GM21381 (cell line): ENCODE results near the gene GAB1.

ENCODE experiments used
- ATAC-seq: cut with Tn5 transposase; IDR thresholded peaks from one replicate; pipeline ENCODE4 v1.9.1; 2021; ENCODE audit warnings: mild to moderate bottlenecking, moderate library complexity; ENCODE audit not compliant: unreplicated experiment

The GAB1 gene

DNA sequence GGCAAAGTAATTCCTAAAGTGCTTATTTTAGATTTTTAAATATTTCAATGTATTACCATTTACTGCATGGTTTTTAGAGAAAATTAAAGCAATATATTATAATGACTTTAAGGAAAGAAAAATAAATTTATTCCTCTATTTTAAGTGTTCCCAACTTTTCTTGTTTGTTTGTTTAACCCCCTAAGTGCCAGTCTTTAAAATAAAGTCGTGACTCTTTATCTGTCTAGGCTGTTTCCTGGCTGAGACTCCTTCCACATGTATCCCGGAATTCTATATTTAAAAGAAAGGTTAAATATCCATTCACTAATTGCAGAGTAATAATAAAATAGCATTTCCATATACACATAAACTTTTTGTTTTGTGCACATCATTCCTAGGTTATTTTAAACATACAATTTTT is 71.2 kb downstream of the GAB1 start:
- no peak for ATAC-seq

DNA sequence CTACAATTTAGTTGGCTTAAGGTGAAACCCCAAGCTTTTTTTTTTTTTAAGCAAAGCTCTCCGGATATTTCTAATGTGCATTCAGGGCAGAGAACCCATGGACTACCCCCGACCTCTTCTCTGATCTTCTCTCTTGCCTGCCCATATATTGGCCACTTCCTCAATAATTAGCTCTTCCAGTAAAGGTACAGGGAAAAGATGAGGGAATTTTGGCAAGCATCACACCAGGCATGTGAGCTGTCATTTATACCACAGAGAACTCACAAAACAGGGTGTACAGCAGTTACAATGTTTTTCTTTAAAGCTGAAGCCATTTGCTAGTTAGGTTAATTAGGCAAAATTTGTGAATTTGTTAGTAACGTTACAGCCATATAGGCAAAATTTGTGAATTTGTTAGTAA is 73.3 kb downstream of the GAB1 start:
- ATAC-seq: no peak

DNA sequence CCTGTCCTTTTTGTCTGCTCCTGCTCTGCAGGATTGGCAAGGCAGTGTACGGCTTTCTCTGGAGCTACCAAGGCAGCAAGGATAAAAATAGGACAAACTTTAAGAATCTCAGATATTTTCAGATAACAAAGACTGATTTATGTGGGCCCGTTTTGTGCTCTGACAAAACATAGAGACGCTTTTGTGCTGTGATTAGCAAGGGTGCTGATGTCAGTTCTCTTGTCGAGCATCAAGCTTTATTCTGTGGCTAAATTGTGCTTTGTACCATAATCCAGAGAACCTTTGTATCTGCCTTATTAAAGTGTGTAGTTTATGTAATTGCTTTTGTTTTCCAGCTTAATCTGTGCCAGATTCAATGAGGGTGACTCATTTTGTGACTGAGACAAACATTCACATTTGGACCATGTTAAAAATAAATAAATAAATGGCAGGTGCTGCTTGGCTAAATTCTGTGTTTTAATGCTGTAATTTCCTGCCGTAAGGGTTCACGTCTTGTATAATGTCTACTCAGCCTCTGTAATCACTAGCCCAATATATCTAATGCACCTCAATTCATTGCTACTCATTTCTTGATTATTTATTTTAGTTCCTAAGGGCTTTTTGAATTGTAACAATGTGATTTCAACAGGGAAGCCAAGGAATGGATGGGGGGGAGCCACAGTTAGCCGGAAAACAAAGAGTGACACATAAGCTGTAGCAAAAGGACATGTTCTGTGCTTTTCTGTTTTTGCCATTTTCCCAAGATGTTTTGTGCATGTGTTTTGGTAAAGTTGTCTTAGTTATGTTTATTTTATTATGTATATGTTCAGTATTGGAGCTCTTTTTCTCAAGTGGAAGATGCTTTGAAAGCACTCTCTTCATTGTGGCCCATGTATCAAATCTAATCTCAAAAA is 75.1 kb downstream of the GAB1 start:
- no peak for ATAC-seq

DNA sequence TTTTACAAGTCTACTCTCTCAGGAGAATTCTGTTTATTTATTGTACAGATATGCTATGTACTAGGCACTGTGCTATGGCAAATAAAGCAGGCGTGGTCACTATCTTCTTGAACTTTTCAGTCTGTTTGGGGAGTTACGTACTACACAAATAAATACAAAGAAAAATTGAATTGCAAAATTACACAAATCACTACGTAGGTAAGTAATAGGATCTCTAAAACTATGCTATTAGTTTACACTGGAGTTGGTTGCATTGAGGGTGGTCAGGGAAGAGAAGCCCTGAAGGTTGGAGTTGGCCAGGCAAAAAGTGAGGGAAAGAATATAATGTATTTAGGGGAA is 75.7 kb downstream of the GAB1 start:
- no peak for ATAC-seq

DNA sequence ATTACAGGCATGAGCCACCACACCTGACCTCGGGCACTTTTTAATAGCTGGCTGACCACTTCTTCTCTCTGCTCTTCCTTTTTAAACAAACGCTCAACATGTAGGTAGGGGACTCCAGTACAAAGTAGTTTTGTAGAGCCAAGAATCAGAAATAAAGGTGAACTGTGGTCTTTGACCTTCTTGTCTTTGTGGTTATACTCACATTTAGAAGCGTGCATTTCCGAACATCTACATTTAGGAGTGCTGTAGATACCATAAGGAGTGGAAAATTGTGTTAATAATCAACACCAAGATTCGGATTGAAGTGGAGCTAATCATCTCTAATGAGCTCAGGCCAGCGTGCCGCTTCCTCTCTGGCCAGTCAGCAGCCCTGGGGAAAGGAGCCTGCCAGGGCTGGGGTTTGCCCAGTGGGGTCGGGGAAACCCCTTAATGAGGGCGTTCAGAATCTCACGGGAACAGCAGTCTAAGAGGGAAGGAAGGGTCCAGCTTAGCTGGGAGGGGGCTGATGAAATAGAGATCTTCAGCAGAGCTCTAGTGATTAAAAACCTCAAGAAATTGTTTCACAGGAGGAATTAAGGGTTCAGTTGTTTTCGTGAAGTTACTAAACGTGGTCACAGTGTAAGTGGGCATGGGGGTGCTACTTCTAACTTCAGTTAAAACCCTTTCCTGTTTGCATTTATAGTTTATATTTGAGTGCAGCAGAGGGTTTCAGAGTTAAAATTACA is 81.2 kb downstream of the GAB1 start:
- ATAC-seq: peak; percentile 85

DNA sequence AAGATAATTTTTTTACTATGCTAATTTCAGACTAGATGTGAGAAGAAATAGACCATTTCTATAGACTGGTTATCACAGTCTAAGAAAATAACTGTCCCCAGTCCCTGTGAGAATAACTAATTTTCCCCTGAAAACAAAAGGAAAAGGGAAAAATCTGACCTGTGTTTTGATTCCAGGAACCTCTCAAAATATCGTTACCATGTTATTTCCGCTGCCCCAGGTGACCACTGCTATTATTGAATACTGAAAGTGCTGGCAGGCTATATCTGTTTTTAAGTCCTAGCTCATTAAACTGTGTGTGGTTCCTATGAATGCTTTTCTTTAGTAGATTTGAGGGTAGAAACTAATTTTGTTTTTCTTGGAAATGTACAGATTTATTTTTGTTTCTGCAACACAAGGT is 83.6 kb downstream of the GAB1 start:
- peak; percentile 36 for ATAC-seq

DNA sequence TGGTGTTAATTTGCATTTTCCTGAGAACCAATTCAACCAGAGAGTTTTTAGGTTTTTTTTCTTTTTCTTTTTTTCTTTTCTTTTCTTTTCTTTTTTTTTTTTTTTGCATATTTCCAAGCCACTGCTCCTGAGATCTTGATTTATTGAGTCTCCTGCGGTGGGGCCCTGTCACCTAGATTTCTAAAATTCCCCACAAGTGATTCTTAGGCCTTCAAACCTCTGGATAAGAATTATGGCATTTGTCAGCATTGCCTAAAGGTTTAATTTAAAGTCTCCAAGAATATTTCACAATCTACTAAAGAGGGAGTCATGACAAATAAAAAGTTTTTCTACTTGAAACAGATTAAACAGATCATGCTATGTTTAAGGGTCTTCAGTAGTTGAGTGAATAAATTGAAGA is 84.9 kb downstream of the GAB1 start:
- no peak for ATAC-seq

DNA sequence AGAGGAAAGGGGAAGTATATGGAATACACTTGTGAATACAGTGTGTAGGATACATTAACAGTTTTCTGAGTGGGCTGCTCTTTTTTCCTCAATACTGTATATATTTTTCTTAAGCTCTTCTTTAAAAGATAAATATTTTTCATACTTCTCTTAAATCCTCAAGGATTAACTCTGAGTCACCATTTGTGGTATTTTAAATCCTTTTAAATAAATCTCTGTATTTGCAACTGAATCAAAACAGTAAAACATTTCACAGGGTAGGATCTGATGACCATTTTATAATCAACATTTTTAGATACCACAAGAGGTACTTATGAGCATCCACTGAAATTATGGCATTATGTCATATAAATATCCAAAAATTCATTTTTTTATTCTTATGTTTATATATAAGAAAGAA is 87.6 kb downstream of the GAB1 start:
- ATAC-seq: no peak

DNA sequence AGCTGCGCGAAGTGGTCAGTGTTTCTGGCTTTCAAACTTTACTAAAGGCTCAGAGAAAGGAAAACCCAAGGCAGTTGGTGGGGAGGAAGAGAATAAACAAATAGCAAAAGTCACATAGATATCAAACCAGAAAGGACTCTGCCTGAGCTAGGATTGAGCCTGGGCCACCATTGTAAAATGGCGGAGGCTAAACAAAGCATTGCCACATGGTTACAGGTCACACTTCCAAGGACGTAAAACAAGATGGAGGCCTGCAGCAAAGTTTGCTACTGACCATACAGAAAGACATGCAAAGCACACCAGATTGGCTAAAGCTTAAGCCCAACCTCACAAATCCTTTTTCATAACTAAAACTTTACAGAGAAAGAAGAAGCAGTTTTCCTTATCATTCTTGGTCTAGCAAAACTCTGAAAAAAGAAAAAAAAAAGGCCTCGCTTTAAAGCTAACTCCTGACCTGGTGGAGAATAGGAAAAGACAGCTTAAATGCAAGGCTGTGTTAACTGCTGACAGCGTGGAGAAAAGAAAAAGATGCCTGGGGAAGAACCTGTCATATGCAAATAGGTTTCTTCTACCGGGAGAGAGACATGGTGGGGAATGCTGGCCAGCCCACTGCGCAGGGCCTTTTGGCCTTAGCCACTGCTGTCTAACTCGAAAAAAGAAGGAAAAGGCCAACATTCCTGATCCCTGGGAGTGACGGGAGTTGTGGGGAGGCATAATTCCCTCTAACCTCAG is 95.0 kb downstream of the GAB1 start:
- ATAC-seq: no peak

DNA sequence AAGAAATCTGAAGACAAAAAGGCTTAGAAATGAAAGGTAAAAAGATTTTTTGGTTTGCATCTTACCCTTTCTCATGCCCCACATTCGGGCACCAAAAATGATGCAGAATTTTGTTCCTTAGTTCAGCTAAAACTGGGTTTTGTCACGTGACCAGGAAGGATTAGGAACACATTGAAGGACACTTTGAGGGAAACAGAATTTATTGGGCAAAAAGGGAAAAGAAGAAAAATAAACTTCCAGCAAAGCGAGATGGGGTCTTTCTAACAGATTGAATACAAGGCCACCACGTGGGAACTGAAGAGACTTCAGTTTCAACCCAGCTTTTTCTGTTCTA is 95.5 kb downstream of the GAB1 start:
- ATAC-seq: no peak

DNA sequence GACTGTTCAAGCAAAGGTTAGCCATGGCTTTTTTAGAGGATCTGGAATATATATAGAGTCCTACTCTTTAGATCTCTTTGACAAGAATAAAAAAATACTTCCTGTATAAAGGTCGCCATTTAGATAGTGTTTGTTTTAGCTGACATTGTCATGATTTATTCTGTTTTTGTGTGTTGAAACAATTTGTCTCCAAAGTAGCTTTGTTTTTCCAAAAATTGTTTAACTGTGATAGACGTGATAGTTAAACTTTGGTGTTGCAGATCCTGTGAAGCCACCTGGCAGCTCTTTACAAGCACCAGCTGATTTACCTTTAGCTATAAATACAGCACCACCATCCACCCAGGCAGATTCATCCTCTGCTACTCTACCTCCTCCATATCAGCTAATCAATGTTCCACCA is 96.6 kb downstream of the GAB1 start:
- ATAC-seq: no peak

DNA sequence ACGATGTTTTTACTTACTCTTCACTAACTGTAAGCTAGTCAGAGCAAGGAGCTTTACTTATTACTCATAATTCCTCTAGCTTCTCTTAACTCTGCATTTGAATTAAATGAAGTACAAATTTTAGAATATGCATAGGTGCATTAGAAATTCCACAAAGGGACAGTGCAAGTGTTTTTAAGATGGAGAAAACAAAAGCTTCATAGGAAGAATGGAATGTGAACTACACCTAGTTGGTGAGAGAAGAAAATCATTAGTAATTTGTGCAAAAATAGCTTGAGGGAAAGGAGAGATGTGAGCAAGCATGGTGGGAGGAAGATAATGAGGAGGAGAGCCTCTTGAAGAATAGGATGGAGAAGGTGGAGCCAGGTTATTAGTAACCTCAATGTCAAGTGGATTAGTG is 99.3 kb downstream of the GAB1 start:
- no peak for ATAC-seq

DNA sequence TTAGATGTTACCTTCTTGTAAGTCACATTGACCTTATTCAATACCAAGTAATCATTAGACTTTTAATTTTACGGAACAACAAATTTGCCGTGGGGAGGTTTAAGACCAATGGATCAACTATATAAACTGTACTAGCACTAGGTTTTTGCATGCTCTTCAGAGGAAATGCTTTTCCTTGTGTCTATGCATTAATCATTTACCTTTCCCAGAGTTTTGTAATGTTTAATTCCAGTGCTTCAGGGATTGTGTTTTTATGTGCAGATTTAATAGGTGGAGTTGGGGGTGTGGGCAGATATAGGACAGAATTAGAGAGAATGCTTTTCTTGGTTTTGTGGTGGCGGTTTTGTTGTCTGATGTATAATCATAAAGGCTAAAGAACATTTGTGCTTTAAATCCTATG is 100.8 kb downstream of the GAB1 start:
- no peak for ATAC-seq

DNA sequence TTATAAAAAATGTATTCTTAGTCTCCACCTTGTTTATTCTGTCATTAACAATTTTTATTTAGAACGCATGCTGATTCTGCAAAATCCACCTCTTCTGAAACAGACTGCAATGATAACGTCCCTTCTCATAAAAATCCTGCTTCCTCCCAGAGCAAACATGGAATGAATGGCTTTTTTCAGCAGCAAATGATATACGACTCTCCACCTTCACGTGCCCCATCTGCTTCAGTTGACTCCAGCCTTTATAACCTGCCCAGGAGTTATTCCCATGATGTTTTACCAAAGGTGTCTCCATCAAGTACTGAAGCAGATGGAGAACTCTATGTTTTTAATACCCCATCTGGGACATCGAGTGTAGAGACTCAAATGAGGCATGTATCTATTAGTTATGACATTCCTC is 101.3 kb downstream of the GAB1 start:
- ATAC-seq: no peak

DNA sequence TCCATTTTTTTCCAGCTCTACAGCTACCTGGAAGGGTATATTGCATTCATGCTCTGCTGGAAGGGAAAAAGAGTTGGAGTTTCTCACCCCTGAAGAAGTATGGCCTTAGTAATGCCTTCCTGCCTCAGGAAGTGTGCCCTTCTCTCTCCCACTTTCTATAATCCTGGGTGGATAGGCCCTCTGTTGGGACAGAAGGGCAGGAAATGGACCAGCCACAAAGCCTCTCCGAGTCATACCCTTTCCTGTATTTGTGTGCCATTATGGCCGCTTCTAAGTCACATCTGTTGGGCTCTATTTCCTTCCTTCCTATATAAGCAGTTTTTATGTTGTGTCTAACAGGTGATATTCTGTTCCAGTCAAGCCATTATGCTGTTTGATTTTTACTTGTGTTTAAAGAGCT is 102.0 kb downstream of the GAB1 start:
- no peak for ATAC-seq

DNA sequence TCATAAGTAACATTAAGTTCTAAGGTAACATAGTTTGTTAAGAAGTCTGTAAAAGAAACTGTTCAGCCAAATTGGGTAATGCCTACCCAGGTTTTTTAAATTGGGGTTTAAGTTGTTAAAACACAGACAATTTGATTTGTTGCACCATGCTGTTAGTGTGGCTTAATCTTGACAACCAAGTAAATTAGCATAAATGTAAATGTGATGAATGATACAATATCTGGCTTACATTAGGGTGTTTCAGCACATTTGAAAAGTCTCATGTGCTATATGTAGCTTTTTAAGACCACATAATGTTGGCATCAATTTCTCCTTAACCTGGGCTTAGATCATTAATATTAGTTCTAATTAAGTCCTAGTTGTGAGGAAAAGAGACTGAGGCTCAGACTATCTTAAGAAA is 104.4 kb downstream of the GAB1 start:
- ATAC-seq: no peak

DNA sequence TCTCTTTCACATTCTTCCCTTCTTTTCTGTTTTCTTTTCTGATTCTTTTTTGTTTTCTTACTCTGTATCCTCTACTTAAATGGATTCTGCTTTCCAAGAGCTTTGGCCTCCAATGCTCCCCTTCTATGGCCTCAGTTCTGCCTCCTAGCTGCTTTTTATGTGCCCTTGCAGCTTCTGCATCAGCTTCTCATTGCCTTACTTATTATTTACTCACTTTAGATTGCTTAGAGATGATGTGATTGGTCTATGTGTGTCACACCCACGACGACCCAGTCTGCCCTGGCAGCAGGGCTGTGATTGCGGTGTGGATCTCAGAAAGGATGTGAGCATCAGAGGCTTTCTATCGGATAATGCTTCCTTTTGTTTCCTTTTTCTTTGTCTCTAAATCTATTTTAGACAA is 105.0 kb downstream of the GAB1 start:
- ATAC-seq: no peak

DNA sequence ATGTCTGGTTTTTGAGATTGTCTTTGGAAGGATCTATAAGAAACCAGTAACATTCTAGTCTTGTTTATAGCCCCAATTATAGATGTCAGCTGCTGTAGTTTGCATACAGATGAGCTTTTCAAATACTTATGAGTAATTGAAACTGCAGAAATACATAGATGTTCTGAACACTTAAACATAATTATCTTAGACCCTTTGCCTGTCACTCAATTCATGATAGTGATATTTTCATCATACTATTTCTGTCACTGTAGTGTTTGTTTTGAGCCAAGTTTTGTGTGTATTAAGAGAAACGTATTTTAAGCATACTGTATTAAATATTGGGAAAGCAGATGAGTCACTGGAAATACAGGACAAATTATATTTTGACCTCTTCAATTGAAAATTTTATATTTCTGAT is 107.1 kb downstream of the GAB1 start:
- ATAC-seq: no peak

DNA sequence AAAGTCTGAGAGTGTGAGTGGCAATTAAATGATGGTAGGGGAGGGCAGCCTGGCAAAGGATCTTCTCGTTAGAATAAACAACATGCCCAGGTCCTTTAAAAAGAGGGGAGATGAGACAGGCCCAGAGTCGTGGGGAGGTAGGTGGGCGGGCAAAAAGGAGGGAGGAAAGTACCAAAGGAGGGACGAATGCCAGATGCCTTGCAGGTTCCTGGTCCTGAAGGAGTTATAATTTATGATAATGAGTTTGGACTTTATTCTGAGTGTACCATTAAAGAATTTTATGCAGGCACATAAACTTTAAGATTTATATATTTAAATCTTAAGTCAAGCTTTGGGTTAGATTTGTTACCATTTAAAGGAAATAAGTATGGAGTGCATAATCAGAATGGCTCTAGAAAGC is 114.5 kb downstream of the GAB1 start:
- ATAC-seq: no peak

DNA sequence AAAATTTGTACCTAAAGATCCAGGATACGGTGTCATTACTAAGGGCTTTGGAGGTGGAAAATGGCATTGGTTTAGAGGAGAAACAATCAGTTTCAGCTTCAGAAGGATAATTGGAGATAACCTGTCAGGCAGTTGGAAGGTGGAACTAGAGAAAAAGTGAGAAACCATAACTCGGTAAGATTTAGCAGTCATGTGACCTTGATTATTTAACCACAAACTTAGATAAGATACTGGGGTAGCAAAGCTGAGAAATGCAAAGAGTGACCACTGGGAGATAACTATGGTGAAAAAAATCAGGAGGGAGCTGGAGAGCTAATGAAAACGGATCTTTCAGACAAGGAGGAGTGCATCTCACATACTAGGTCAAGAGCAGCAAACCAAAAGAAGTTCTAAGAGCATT is 118.5 kb downstream of the GAB1 start:
- ATAC-seq: no peak

DNA sequence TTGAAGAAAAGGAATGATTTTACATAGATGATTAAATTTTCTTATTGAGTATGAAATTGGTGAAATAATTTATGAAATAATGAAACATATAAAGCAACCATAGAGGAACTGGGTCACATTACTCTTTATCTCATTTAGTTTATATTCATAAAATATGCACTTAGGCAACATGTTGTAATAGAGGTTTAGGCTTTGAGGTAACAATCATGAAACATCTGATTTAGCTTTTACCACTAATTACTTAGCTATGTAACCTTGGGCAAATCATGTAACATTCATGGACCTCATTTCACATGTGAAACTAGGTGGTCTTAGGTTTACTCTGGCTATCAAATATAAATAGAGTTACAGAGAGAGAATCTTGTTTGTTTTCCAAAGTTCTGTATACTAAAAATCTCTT is 122.3 kb downstream of the GAB1 start:
- ATAC-seq: no peak
